AG04449 (cell line): ENCODE data around the gene ACAD11.

Experiments used
- CTCF ChIA-PET: fragments of 350-600 bp; formaldehyde crosslinking; extraction: SDS; loops from one replicate; lab custom pipeline; 2021; ENCODE audit warnings: antibody characterized with exemption; lab: Yijun Ruan, JAX
- POLR2A ChIA-PET: fragments of 400-600, 350-600 bp; formaldehyde crosslinking; extraction: SDS; loops from one replicate; lab custom pipeline; 2020; ENCODE audit warnings: antibody characterized with exemption, inconsistent platforms; lab: Yijun Ruan, JAX
- DNase-seq: peaks from one replicate; pipeline ENCODE4 v3.0.0-alpha.2; 2010; ENCODE audit warnings: low read depth, low spot score
- H3K4me3 ChIP-seq: 2 replicates; pipeline ENCODE4 v1.5.1; 2011; ENCODE audit warnings: low read depth, mild to moderate bottlenecking, control low read depth, low read length
- TF ChIP-seq, protein P1 (sequence below): IDR thresholded peaks from one replicate; pipeline ENCODE4 v1.5.1; 2011; ENCODE audit warnings: mild to moderate bottlenecking, moderate library complexity, low read length, control low read depth, inconsistent platforms; ENCODE audit not compliant: insufficient read depth; ENCODE audit errors: missing control alignments

The ACAD11 gene

DNA sequence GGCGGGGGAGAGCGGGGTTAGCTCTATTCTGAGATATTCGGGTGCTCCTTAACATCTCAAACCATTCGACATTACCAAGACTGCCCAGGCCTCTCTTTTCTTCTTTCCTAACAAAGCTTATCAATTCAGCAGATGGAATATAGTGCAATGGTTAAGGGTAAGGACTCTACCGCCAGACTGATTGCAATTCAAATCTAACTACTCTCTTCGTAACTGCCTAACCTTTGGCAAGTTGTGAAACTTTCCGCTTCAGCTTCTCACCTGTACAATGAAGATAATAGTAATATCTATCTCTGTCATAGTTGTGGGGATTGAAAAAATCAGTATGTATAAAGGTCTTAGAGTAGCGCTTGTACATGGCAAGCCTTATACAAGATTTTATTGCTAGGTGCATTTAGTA, 1.5 kb upstream of the ACAD11 start:
- CTCF ChIA-PET, result interaction anchor here (0.7 to 5.4 kb wide), 4 partner anchors 16 to 125 kb away, joined by 3 to 58 read pairs (median 22); no protein-coding TSS in a partner anchor
- peak overlapping the region; percentile 80 for H3K4me3 ChIP-seq
- DNase-seq, result no peak
- POLR2A ChIA-PET, result no interaction called here
- TF ChIP-seq, protein P1, sequence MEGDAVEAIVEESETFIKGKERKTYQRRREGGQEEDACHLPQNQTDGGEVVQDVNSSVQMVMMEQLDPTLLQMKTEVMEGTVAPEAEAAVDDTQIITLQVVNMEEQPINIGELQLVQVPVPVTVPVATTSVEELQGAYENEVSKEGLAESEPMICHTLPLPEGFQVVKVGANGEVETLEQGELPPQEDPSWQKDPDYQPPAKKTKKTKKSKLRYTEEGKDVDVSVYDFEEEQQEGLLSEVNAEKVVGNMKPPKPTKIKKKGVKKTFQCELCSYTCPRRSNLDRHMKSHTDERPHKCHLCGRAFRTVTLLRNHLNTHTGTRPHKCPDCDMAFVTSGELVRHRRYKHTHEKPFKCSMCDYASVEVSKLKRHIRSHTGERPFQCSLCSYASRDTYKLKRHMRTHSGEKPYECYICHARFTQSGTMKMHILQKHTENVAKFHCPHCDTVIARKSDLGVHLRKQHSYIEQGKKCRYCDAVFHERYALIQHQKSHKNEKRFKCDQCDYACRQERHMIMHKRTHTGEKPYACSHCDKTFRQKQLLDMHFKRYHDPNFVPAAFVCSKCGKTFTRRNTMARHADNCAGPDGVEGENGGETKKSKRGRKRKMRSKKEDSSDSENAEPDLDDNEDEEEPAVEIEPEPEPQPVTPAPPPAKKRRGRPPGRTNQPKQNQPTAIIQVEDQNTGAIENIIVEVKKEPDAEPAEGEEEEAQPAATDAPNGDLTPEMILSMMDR, result no peak

GRCh38 chr3:132660811-132661070, 1.1 kb upstream of the ACAD11 start:
- TF ChIP-seq, protein P1, result no peak
- POLR2A ChIA-PET, result interaction anchor here (0.6 kb wide), 1 partner anchor 37 kb away, joined by 3 read pairs; no protein-coding TSS in a partner anchor
- CTCF ChIA-PET, result interaction anchor here (0.7 to 5.4 kb wide), 4 partner anchors 16 to 124 kb away, joined by 3 to 58 read pairs (median 22); no protein-coding TSS in a partner anchor
- no peak for DNase-seq
- H3K4me3 ChIP-seq, result peak overlapping the region; percentile 80

DNA sequence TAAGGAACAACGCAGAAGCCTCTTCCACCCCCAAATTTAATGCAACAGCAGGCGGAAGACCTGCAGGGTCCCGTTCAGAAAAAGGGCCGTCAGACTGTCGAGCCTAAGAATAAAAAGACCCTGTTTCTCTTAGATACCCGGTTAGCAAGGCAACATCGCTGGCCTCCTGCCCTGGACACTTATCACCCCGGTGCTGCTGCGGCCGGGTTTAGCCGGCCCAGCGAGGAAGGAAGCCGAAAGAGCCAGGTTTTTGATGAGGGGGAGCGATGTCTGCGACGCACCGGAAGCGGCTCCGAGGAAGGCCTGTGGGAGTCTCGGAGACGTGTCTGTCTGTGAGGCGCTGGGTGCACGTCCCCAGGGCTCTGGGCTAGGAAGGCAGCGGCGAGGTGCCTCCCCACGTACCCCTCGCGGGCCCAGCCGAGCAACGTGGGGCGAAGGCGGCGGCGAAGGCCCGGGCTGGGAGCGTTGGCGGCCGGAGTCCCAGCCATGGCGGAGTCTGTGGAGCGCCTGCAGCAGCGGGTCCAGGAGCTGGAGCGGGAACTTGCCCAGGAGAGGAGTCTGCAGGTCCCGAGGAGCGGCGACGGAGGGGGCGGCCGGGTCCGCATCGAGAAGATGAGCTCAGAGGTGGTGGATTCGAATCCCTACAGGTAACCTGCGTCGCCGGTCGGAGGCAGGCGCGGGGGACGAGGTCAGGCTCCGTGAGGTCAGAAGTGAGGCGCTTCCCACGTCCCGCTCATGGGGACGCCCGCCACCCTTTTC, 622 bp upstream of the ACAD11 start, which contains the start of gene UBA5:
TSS of gene UBA5 (plus strand) at position 278 of the 759 bp plus-strand sequence. CDS start at position 487, 209 bp downstream.
- TF ChIP-seq, protein P1, result no peak
- ChIA-PET POLR2A (interaction anchor here (0.6 to 1.5 kb wide), 3 partner anchors 18 to 36 kb away, joined by 3 to 4 read pairs (median 3); no protein-coding TSS in a partner anchor), CTCF (interaction anchor here (0.6 to 5.4 kb wide), 5 partner anchors 17 to 132 kb away, joined by 3 to 58 read pairs (median 5); no protein-coding TSS in a partner anchor)
- peak within 1 kb of the TSS; percentile 80 for H3K4me3 ChIP-seq
- DNase-seq, result no peak

DNA sequence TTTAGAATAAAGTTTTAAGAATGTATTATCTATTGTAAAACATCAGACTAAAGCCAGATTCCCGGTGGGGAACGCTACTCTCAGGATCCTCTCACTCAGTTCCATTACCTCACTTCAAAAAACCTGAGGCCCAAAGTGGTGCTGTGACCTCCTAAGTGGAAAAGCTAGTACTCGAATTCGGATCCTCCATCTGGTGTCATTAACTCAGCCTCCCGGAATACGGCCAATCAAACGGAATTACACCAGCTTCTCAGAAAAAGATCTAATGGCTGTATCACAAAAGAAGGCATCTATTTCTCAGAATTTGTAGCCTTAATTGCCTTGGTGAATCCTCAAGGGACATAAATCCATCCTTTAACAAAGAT, 627 bp downstream of the ACAD11 start:
- no peak for DNase-seq
- ChIA-PET CTCF (interaction anchor here (1.0 to 5.4 kb wide), 6 partner anchors 11 to 122 kb away, joined by 4 to 58 read pairs (median 4); no protein-coding TSS in a partner anchor), POLR2A (interaction anchor here (0.6 to 1.5 kb wide), 5 partner anchors 17 to 181 kb away, joined by 3 to 4 read pairs (median 3); no protein-coding TSS in a partner anchor)
- TF ChIP-seq, protein P1, result no peak
- H3K4me3 ChIP-seq, result peak overlapping the region; percentile 80

- CTCF ChIA-PET, result interaction anchor here (0.9 to 5.4 kb wide), 6 partner anchors 10 to 122 kb away, joined by 3 to 58 read pairs (median 4); no protein-coding TSS in a partner anchor
- no peak overlapping the region for H3K4me3 ChIP-seq
- TF ChIP-seq, protein P1, result no peak
- POLR2A ChIA-PET, result interaction anchor here (0.6 to 0.9 kb wide), 2 partner anchors 63 to 907 kb away, joined by 3 read pairs; no protein-coding TSS in a partner anchor
- DNase-seq, result no peak
Observed at GRCh38 chr3:132657869-132658747, 1.5 kb downstream of the ACAD11 start.
